IMR-90 (cell line): ENCODE measurements around the gene MSI2. TPM values are rescaled to one million over a fixed set of nuclear protein-coding genes. Genes with fewer than 3 reads are reported as not detected.

Experiments used
- ATAC-seq: fragments of 200-7000 bp; cut with Tn5 transposase; 2 replicates; pipeline ENCODE4 v1.9.1; 2020; ENCODE audit warnings: low read depth, mild to moderate bottlenecking, moderate library complexity
- BruUV-seq: library from RNA; stranded (reverse); fragments of 400-500 nt; replicated peaks from 2 replicates; lab custom pipeline; 2021; lab: Mats Ljungman, UMichigan
- CTCF ChIA-PET: fragments of 300-600 bp; formaldehyde crosslinking; extraction: SDS; loops from one replicate; lab custom pipeline; 2021; ENCODE audit warnings: antibody characterized with exemption; lab: Yijun Ruan, JAX
- POLR2A ChIA-PET: fragments of 300-600 bp; sonication (Branson Sonifier 250); formaldehyde crosslinking; loops from one replicate; lab custom pipeline; 2022; ENCODE audit warnings: antibody characterized with exemption; ENCODE audit not compliant: unreplicated experiment; lab: Charles Lee
- DNase-seq: peaks from one replicate; pipeline ENCODE4 v3.0.0; 2013
- H2AFZ ChIP-seq: replicated peaks from 2 replicates; pipeline ENCODE3; 2013; ENCODE audit warnings: low read length, mild to moderate bottlenecking; ENCODE audit not compliant: poor library complexity
- H2AK5ac ChIP-seq: 2 replicates; pipeline ENCODE4 v1.6.1; 2013; ENCODE audit warnings: low read depth, low read length, inconsistent platforms
- H2AK9ac ChIP-seq: replicated peaks from 2 replicates; pipeline ENCODE3; 2013; ENCODE audit warnings: mild to moderate bottlenecking, low read depth, low read length, moderate library complexity; ENCODE audit not compliant: poor library complexity
- H2BK120ac ChIP-seq: 2 replicates; pipeline ENCODE4 v1.6.1; 2013; ENCODE audit warnings: low read depth, low read length, inconsistent platforms
- H2BK15ac ChIP-seq: 3 replicates; pipeline ENCODE4 v1.6.1; 2013; ENCODE audit warnings: low read depth, low read length, inconsistent platforms
- H2BK20ac ChIP-seq: 2 replicates; pipeline ENCODE4 v1.6.1; 2013; ENCODE audit warnings: low read depth, mild to moderate bottlenecking, inconsistent platforms, low read length, moderate library complexity
- H2BK5ac ChIP-seq: 2 replicates; pipeline ENCODE4 v1.6.1; 2013; ENCODE audit warnings: mild to moderate bottlenecking, low read depth, low read length, inconsistent platforms; ENCODE audit not compliant: poor library complexity, severe bottlenecking
- H3K14ac ChIP-seq: replicated peaks from 2 replicates; pipeline ENCODE4 v1.6.1; 2013; ENCODE audit warnings: low read depth, low read length, inconsistent platforms
- H3K18ac ChIP-seq: 2 replicates; pipeline ENCODE4 v1.6.1; 2013; ENCODE audit warnings: low read depth, low read length, control low read depth
- H3K23ac ChIP-seq: 2 replicates; pipeline ENCODE4 v1.6.1; 2013; ENCODE audit warnings: low read depth, low read length, inconsistent platforms
- H3K27ac ChIP-seq: 2 replicates; pipeline ENCODE4 v1.5.1; 2013; ENCODE audit warnings: mild to moderate bottlenecking, control low read depth, low read length; ENCODE audit not compliant: insufficient read depth
- H3K27me3 ChIP-seq: 2 replicates; pipeline ENCODE4 v1.6.1; 2013; ENCODE audit warnings: low read length; ENCODE audit not compliant: control insufficient read depth, insufficient read depth
- H3K36me3 ChIP-seq: 2 replicates; pipeline ENCODE4 v1.6.1; 2013; ENCODE audit warnings: low read length, mixed read lengths; ENCODE audit not compliant: control insufficient read depth, insufficient read depth
- H3K4ac ChIP-seq: 2 replicates; pipeline ENCODE4 v1.6.1; 2013; ENCODE audit warnings: low read depth, low read length, inconsistent platforms
- H3K4me1 ChIP-seq: 2 replicates; pipeline ENCODE4 v1.6.1; 2013; ENCODE audit warnings: low read length, mixed read lengths; ENCODE audit not compliant: control insufficient read depth, insufficient read depth
- H3K4me2 ChIP-seq: 2 replicates; pipeline ENCODE4 v1.6.1; 2013; ENCODE audit warnings: low read depth, mild to moderate bottlenecking, control low read depth, low read length, moderate library complexity
- H3K4me3 ChIP-seq: 2 replicates; pipeline ENCODE4 v1.5.1; 2013; ENCODE audit warnings: low read depth, mild to moderate bottlenecking, control low read depth, low read length, moderate library complexity; ENCODE audit not compliant: insufficient read depth
- H3K56ac ChIP-seq: 2 replicates; pipeline ENCODE4 v1.6.1; 2013; ENCODE audit warnings: low read length, inconsistent platforms; ENCODE audit not compliant: insufficient read depth; ENCODE audit errors: extremely low read depth
- H3K79me1 ChIP-seq, 2 experiments: 2 replicates each; pipeline ENCODE4 v1.6.1; 2013; ENCODE audit warnings: low read length in 2 of 2, inconsistent platforms in 1 of 2, low read depth in 1 of 2
- H3K9ac ChIP-seq: 2 replicates; pipeline ENCODE4 v1.6.1; 2013; ENCODE audit warnings: low read depth, low read length, control low read depth
- H3K9me1 ChIP-seq: 2 replicates; pipeline ENCODE4 v1.6.1; 2013; ENCODE audit warnings: low read length, inconsistent platforms; ENCODE audit not compliant: insufficient read depth
- H3K9me3 ChIP-seq: 2 replicates; pipeline ENCODE4 v1.6.1; 2013; ENCODE audit warnings: low read length; ENCODE audit not compliant: control insufficient read depth, insufficient read depth
- H4K20me1 ChIP-seq: 2 replicates; pipeline ENCODE4 v1.6.1; 2013; ENCODE audit warnings: low read length, inconsistent platforms; ENCODE audit not compliant: insufficient read depth
- H4K5ac ChIP-seq: 2 replicates; pipeline ENCODE4 v1.6.1; 2013; ENCODE audit warnings: mild to moderate bottlenecking, low read depth, low read length, control low read depth
- H4K8ac ChIP-seq, 2 experiments: 2 replicates each; pipeline ENCODE4 v1.6.1; 2013; ENCODE audit warnings: low read depth in 2 of 2, low read length in 2 of 2, control low read depth in 1 of 2, inconsistent platforms in 1 of 2
- H4K91ac ChIP-seq: 2 replicates; pipeline ENCODE4 v1.6.1; 2013; ENCODE audit warnings: low read depth, low read length, inconsistent platforms; ENCODE audit not compliant: insufficient read depth
- BHLHE40 ChIP-seq: fragments of 150-350 bp; IDR thresholded peaks from 2 replicates; pipeline ENCODE4 v1.6.1; 2016; ENCODE audit warnings: mild to moderate bottlenecking, low read depth, low read length
- CEBPB ChIP-seq: IDR thresholded peaks from 2 replicates; pipeline ENCODE4 v1.6.1; 2012; ENCODE audit warnings: low read depth, low read length, improper control_type of control experiment
- MAZ ChIP-seq: IDR thresholded peaks from 2 replicates; pipeline ENCODE4 v1.6.1; 2012; ENCODE audit warnings: low read depth, mild to moderate bottlenecking, low read length, improper control_type of control experiment, moderate library complexity, borderline replicate concordance
- NFE2L2 ChIP-seq: fragments of 150-350 bp; IDR thresholded peaks from 2 replicates; pipeline ENCODE4 v1.6.1; 2016; ENCODE audit warnings: low read depth, mild to moderate bottlenecking, low read length
- POLR2A ChIP-seq: IDR thresholded peaks from 2 replicates; pipeline ENCODE4 v1.6.1; 2012; ENCODE audit warnings: mild to moderate bottlenecking, low read depth, low read length
- RFX5 ChIP-seq: IDR thresholded peaks from 2 replicates; pipeline ENCODE4 v1.8.0; 2012; ENCODE audit warnings: low read depth, mild to moderate bottlenecking, low read length, moderate library complexity
- whole genome bisulfite sequencing, 2 experiments: methylation state at CpG; one replicate each; pipeline versions ENCODE4 v1.1.5 to v1.1.7; 2013; ENCODE audit warnings: missing lambda C conversion rate in 2 of 2; ENCODE audit not compliant: insufficient read length in 1 of 2; ENCODE audit errors: extremely low coverage in 2 of 2; 5-methylcytosine and 5-hydroxymethylcytosine counted together
- dilution Hi-C: fragments of 300-500 bp; cut with HindIII; formaldehyde crosslinking; loops from one replicate; pipeline ENCODE4 v1.14.3; 2018; ENCODE audit warnings: low sequenced_read_pairs; ENCODE audit not compliant: unreplicated experiment
- in situ Hi-C: fragments of 300-500 bp; cut with MboI; formaldehyde crosslinking; loops from 3 replicates; pipeline ENCODE4 v1.14.3; 2019; ENCODE audit warnings: low sequenced_read_pairs, inconsistent platforms, mixed read lengths
- intact Hi-C: fragments of 100-400 bp; cut with micrococcal nuclease; formaldehyde crosslinking; loops from 2 replicates; pipeline ENCODE4 v1.10.0; 2022
- polyA plus RNA-seq, 3 experiments: library from polyadenylated mRNA; depleted of rRNA; stranded (reverse); fragments of >200 nt; gene quantifications; 2 replicates each; pipeline ENCODE4 v1.2.3, GENCODE V29; 2012; ENCODE audit warnings: low replicate concordance in 1 of 3
- total RNA-seq: library from RNA; depleted of rRNA; stranded (reverse); fragments of >200 nt; gene quantifications from 2 replicates; pipeline ENCODE4 v1.2.3, GENCODE V29; 2012
- TF ChIP-seq, protein P1 (sequence below): conservative IDR thresholded peaks from 2 replicates; pipeline ENCODE4 v1.5.1; 2012; ENCODE audit warnings: mild to moderate bottlenecking, low read depth, low read length, improper control_type of control experiment
- TF ChIP-seq, protein P2 (sequence below): fragments of 150-350 bp; IDR thresholded peaks from 2 replicates; pipeline ENCODE4 v1.6.1; 2016; ENCODE audit warnings: low read depth, mild to moderate bottlenecking, low read length, moderate library complexity, borderline replicate concordance

The MSI2 gene
- total and polyA plus RNA-seq, 2 of the 4 experiments (the other 2 are of a cell fraction) = 13.0 to 16.0 TPM

DNA sequence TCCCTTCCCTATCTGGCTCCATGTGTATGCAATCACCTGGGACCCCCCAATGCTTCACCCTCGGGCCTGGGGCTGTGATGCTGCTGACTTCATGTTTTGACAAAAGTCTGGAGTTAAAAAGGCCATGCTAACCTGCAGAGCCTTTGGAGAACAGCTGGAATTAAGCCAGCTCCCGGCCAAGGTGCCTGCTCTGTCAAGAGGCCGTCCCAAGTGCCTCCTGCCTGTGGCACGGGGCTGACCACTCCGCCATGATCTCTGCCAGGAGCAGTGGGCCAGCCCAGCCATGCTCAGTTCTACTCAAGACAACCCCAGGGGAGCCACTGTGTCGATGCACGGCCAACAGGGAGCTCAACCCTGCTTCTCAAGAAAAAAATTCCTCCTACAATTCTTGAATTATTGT lies 395.1 kb downstream of the MSI2 start:
- no peak for TF ChIP-seq MAZ
- TF ChIP-seq CEBPB = no peak
- TF ChIP-seq, protein P1, sequence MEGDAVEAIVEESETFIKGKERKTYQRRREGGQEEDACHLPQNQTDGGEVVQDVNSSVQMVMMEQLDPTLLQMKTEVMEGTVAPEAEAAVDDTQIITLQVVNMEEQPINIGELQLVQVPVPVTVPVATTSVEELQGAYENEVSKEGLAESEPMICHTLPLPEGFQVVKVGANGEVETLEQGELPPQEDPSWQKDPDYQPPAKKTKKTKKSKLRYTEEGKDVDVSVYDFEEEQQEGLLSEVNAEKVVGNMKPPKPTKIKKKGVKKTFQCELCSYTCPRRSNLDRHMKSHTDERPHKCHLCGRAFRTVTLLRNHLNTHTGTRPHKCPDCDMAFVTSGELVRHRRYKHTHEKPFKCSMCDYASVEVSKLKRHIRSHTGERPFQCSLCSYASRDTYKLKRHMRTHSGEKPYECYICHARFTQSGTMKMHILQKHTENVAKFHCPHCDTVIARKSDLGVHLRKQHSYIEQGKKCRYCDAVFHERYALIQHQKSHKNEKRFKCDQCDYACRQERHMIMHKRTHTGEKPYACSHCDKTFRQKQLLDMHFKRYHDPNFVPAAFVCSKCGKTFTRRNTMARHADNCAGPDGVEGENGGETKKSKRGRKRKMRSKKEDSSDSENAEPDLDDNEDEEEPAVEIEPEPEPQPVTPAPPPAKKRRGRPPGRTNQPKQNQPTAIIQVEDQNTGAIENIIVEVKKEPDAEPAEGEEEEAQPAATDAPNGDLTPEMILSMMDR = no peak
- TF ChIP-seq NFE2L2 = no peak
- TF ChIP-seq RFX5 = no peak
- TF ChIP-seq, protein P2, sequence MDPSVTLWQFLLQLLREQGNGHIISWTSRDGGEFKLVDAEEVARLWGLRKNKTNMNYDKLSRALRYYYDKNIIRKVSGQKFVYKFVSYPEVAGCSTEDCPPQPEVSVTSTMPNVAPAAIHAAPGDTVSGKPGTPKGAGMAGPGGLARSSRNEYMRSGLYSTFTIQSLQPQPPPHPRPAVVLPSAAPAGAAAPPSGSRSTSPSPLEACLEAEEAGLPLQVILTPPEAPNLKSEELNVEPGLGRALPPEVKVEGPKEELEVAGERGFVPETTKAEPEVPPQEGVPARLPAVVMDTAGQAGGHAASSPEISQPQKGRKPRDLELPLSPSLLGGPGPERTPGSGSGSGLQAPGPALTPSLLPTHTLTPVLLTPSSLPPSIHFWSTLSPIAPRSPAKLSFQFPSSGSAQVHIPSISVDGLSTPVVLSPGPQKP = no peak
- no peak for TF ChIP-seq POLR2A
- no peak for TF ChIP-seq BHLHE40

More for the DNA sequence above, 395.1 kb downstream of the MSI2 start:
- no peak overlapping the region for H2BK20ac ChIP-seq
- no peak overlapping the region for H2AK9ac ChIP-seq
- dilution Hi-C loops = no loop called here
- BruUV-seq = no TSS peak
- H3K36me3 ChIP-seq = peaks cover 1% of the 10 kb centered on the region
- H3K14ac ChIP-seq = no peak overlapping the region
- H4K20me1 ChIP-seq = no peaks in the 10 kb centered on the region
- ChIA-PET CTCF (no interaction called here), POLR2A (no interaction called here)
- no peak overlapping the region for H3K4ac ChIP-seq
- no peak overlapping the region for H3K56ac ChIP-seq
- in situ Hi-C loops = no loop called here
- H2BK15ac ChIP-seq = no peak overlapping the region
- H3K4me1 ChIP-seq = peaks cover 6% of the 10 kb centered on the region
- intact Hi-C loops = no loop called here
- H2BK120ac ChIP-seq = no peak overlapping the region
- DNase-seq (no peak), ATAC-seq (no peak)
- no peak overlapping the region for H3K23ac ChIP-seq
- H4K8ac ChIP-seq = no peak overlapping the region
- no peak overlapping the region for H2AFZ ChIP-seq
- no peaks in the 10 kb centered on the region for H3K27me3 ChIP-seq
- no peak overlapping the region for H3K9ac ChIP-seq
- no peak overlapping the region for H3K27ac ChIP-seq
- H4K5ac ChIP-seq = no peak overlapping the region
- H3K9me1 ChIP-seq = peaks cover 20% of the 10 kb centered on the region
- H3K4me3 ChIP-seq = no peak overlapping the region
- H2BK5ac ChIP-seq = no peak overlapping the region
- H3K18ac ChIP-seq = no peak overlapping the region
- WGBS, 2 experiments = no CpG with 5 or more reads among the region's 7 CpGs
- H3K9me3 ChIP-seq = no peaks in the 10 kb centered on the region
- H3K79me1 ChIP-seq = no peaks in the 10 kb centered on the region
- H3K4me2 ChIP-seq = no peak overlapping the region
- no peak overlapping the region for H2AK5ac ChIP-seq
- no peak overlapping the region for H4K91ac ChIP-seq
